NCI-H2107 treated with DMSO at 0.1 percent for 48 hours (cell line): ENCODE measurements around the gene PTP4A2.
"Not testable (repeated sequence)": the region's sequence is repeated elsewhere in the genome, so short reads cannot be mapped to it uniquely, and the experiment has no call there.

Experiments used
- DNase-seq: peaks from one replicate; lab custom pipeline; 2025; ENCODE audit not compliant: unreplicated experiment; lab: John Stamatoyannopoulos, UW

PTP4A2 gene

DNA sequence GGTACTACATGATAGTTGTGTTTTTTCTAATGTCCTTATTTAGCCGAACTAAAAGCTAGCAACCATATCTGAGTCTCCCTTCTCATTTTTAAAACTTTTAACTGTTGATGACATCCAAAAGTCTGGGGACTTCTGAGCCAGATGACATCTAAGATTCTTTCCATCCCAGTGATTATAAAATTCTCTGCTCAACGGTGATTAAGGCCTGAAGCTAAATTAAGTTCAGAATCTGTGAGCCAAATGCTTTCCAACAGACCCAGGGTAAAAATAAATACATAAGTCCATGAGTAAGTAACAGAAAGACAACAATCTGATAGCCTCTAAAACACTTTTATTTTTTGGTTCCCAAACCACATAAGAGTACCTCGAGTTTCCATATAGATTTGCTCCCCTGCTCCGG, 13.1 kb upstream of the PTP4A2 start:
- DNase-seq, result no peak

DNA sequence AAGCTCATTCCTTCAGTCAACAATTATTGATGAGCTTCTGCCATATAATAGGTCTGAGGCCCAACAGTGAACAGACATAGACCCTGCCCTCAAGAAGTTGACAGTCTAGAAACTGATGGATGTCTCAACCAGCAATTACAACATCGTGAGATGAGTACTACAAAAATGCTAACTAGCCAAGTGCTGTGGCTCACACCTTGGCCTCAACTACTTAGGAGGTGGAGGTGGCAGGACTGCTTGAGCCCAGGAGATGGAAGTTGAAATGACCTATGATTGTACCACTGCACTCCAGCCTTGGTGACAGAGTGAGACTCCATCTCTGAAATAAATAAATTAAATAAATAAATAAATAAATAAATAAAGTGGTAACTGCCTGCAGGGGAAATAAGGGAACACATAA, 11.7 kb upstream of the PTP4A2 start:
- DNase-seq, result no peak

DNA sequence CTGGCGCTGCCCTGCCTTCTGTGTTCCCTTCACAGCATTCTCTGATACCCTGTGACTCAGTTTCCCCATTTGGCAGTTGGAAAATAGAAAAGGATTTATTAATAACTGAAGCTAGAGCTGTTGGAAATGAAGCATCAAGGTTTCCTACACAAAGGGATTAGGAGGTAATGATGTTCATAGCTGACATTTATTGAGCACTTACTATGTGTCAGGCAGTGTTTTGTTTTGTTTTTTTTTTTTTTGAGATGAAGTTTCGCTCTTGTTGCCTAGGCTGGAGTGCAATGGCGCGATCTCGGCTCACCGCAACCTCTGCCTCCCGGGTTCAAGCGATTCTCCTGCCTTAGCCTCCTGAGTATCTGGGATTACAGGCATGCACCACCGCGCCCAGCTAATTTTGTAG, 7.5 kb upstream of the PTP4A2 start:
- DNase-seq, result not testable (repeated sequence)

DNA sequence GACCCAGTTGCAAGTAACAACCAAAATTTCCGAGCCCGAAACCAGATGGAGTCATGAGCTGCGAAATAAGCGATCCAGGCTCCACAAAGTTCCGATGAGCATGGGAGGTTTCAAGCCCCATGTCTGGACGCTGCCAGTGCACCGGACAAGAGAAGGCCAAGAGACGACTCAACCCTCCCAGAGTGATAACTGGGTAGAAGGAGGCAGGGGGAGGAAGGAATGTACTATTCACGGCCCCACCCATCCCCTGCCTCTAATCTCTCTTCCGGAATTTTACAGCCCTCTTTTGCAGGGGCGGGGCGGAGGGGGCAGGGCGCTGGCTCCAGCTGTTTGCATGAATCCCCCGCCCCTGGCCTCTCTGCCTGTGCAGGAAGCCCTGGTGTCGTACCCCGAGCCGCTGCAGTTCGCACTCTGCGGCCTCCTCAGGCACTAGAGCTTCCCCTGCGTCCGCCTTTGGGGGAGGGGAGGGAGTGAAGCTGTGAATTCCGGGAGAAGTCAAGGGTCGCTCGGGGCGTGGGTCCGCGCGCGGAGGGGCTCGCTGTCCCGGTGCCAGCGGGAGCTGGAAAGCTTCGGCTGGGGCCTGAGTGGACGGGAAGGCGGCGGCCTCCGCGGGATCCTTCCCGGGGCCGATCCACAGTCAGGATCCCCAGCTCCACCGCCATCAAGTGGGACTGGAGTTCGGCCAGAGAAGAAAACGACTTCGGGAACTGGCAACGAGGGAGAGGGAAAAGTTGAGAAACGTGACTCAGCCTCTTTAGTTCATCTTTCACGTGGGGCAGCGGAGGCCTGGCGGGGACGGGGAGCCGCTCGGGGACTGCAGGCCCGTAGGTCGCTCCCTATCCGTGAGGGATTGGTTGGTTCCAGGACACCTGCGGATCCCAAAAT, 6.3 kb upstream of the PTP4A2 start:
- no peak for DNase-seq

DNA sequence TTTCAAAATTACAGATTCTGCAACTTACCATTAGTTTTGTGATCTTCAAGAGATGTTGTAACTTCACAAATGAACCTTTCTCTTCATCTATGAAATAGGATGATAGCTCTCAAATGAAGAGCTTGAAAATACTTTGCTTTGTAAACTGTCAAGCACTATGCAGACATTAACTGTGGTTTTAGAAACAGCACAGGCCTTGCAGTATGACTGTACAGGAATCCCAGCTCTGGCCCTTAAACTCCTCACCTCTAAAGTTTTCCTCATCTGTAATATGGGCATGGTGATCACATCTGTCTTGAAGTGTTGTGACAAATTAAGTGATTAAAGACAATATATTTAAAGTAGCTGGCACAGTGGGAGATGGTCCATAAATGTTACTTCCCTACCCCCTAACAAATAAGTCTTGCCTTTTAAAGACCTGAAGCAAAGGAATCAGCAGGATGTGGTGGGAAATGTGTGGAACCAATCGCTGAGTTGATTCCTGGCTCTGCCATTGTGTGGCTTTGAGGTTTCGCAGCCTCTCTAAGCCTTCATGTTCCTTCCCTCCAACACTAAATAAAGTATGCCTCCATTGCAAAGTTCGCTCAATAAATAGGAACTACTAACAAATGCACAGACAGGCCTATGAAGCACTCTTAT, 5.5 kb upstream of the PTP4A2 start:
- no peak for DNase-seq

DNA sequence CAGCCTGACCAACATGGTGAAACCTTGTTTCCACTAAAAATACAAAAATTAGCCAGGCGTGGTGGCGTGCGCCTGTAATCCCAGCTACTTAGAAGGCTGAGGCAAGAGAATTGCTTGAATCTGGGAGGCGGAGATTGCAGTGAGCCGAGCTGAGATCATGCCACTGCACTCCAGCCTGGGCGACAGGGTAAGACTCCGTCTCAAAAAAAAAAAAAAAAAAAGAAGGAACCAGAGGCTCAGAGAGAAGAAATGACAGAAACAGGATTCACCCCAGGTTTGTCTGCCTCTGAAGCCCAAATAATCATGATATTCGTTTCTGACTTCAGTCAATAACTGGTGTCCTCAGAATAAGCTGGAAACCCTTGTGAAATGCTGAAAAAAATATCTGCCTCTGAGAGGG, 3.9 kb upstream of the PTP4A2 start:
- DNase-seq, result not testable (repeated sequence)

DNA sequence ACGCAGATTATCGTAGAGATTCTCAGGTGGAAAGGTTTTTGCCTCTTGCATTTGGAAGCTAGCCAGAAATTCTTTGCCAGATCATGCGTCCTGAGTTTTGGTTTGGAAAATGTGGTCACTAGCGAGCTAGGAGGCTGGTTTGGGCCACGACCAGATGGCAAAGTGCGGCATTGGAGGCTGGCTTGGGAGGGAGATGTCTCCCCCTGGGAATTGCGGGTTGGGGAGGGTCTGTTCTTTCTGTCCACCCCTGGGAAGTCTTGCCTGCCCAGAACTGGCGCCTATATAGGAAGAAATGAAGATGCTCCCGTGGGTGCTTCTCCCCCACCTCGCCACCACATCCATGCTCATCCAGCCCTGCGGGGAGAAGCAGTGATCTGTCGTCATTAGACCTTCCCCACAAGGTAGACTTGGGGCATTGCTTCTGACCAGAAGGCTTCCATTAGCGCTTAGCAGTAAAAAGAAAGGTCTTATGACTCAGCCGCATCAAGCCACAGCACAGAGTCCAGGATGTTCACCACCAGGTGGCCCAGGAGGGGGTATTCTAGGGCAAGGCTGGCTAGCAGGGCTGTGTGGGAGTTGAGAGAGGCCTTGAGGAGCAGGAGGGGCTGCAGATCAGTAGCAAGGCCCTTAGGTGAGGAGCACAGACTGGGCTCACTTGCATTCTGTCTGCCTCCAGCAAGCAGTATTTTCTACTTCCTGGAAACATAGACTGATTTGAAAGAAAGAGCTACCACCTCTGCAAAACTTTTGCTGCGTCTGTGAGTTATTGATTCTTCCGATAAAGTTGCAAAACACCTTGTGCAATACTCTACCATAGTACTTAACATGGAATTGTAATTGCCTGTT, 1.5 kb upstream of the PTP4A2 start:
- DNase-seq, result no peak

DNA sequence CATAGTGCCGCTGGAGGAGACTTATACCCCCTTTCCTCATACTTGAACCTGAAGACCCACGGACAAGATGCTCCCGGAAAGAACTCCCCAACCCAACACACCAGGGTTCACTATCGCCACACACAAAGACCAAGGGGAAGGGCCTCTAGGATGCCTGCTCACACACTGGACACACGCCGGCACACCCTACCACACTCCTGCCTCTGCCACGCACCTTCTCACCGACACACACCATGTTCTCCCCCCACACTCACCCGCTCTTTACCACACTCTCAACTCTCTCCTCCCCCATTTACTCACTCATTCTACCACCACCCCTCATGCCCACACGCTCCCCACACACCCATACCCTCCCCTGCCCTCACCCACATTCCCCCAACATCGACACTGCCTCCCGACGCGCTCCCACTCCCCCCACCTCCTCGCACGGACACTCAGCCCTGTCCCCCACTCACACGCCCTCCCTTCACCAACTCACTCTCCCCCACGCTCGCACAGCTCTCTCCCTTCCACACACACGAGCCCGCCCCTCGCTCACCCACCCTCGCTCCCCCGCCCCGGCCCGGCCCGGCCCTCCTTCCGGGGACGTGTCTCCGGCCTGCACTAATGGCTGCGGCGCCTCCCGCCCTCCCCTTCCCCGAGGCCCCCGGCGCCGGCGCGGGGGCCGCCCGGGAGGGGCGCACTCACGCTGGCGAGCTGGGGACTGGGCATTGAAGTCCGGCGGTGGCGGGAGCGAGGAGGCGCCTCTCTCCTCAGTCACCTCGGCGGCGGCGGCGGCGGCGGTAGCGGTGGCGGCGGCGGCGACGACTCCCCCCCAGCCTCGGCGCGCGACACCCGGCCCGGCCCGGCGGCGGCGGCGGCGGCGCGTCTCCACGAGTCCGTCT, 626 bp downstream of the PTP4A2 start:
- DNase-seq, result no peak

DNA sequence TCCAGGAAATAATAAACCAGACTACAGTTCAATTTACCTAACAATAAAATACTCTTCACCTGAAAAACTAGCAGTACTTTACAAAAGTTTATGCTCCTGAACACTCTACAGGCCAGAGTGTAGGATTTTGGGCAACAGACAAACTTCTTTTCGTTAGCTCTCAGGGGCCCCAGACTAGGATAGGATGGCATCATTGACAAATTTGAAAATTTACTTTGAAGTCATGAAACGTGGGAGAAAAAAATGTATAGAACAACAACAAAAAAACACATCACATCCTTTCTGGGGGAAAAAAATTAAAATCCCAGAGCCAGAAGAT, 1.2 kb downstream of the PTP4A2 start:
- no peak for DNase-seq

DNA sequence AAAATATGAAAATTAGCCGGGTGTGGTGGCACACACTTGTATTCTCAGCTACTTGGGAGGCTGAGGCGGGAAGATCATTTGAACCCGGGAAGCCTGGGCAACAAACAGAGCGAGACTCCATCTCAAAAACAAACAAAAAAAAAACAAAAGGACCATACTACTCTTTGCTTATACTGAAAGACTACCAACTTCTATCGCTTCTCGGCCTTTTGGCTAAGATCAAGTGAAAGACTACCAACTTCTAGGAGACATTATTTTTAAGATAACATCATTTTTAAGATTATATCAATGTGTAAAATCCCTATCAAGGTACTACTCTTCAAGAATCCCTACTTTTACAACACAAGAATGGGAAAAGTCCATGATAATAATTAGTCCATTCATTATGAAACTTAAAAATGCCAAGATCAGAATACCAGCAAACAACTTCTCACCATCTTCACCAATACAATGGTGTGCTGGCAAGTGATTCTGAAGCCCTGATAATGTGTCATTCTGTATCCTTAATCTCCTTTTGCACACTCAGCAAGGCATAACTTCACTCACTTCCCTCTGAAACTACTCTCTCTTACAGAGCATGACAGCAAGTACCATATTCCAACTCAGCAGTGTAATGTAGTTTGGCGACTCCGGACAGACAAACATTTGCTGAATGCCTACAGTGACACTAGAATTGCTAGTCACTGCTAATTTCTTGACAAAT, 1.7 kb downstream of the PTP4A2 start:
- DNase-seq, result no peak

DNA sequence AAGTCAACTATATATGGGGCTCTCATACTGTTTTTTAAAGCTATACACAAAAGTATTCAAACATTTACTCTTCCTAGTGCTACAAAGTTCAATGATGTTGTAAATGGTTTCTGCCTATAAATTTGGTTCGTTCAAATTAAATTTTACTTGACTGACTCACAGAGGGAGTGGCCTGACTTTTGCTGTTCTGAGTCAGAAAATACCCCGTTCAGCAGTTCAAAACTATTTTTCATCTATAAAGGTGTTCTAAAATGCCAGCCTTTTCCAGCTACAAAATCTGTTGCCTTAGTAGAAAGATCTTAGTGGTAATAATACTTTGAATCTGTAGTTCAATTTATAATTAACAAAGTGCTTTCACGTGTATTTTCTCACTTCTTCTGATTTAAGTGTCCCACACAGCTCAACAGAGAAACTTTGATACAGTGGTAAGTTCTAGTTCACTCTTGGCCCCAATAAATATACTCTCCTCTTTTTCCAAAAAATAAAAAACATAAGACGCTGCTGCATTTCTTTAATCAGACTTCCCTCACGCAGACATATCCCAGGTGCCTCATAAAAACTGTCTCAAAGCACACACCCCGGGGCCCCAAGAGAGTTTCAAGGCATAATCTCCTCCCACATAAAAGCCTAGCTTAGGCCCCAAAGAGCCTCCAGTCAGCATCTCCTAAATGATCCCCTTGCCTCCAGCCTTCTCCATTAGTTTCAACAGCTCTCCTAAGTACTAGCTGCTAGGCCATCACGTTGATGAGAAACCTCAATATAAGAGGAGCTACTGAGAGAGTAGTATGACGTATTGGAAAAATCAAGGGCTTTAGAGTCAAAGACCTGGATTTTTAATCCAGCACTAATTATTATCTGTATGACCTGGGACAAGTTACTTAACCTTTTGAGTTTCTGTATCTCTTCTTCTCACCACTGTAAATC, 3.2 kb downstream of the PTP4A2 start:
- DNase-seq, result no peak

DNA sequence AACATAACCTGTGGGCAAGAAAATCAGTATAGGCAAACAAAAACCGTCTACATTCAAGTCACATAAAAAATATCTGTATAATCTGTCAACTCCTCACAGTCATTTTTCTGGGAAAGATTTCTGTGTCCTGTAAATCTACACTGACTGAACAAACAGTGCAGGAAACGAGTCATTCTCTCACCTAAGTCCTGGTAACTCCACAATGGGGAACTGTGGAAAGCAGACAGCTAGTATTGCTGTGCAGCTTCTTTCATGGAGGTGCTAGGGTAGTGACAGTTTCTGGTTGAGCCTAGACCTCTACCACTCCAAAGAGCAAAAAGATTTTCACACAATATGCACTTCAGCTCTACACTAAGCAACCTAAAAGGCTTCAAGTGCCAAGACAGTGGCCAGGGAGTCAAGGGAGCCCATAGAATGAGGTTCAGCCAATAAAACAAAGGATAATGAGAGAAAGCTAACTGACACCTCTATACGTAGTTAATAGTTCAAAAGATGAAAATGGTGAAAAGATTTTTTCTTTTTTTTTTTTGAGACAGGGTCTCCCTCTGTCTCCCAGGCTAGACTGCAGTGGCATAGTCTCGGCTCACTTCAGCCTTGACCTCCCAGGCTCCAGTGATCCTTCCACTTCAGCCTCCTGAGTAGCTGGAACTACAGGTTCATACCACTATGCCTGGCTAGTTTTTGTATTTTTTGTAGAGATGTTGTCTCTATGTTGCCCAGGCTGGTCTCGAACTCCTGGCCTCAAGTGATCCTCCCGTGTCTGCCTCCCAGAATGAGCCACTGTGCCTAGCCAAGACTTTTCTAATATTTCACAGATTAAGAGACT, 5.5 kb downstream of the PTP4A2 start:
- DNase-seq, result no peak

DNA sequence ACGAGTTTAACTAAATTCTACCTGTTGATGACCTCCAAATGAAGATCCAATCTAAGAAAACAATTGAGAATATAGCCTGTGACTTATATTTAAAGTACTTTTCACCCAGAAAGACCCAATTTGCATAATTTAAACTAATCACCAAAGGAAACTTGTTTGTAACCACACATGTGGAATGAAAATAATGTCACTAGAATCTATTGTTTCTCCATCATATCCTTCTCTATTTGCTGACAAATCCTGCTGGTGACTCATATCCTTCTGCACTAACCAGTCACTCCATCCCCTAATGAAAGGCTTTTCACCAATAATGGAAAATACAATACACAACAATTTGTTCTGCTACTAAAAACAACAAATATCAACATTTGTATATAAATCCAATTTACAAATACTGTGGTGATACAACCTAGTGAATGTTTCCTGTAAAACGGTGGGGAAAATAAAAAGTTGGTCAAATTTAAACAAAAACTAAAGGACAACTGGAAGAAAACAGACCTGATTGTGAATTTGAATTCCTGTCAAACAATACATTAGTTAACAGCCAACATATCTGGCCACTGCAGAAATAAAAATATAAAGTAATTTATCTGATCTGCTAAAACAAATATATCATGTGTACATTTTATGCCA, 6.5 kb downstream of the PTP4A2 start:
- no peak for DNase-seq

DNA sequence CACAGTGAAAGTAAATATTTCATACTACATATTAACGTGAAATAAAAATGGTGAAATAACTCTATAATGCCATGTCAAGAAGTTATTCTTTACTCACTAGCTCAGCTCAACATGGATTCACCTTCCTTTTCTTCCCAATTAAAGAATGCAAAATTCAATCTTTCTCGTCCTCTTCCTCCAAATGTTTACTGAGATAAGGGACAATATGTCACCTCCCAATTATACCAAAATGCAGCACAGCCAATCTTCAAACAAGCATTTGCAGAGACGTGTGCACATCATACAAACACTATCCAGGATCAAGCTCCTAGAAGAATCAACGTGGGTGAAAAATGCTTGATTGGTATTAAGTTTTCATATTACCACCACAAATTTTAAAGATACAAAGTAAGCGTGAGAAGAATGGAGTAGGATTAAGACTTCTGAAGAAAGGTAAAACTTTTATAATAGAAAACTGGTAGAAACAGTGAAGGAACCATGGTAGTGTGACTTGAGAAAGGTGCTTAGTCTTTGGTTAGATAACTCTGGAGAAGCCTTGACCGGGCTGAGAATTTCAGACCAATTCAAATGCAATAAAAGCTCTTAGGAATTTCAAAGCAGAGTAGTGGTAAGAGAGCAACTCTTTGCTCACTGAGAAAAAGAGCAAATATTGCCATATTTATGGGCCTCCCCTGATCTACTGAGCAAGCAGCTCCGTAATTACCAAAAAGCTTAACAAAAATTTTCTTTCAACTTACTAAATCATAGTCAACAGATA, 7.2 kb downstream of the PTP4A2 start:
- no peak for DNase-seq

DNA sequence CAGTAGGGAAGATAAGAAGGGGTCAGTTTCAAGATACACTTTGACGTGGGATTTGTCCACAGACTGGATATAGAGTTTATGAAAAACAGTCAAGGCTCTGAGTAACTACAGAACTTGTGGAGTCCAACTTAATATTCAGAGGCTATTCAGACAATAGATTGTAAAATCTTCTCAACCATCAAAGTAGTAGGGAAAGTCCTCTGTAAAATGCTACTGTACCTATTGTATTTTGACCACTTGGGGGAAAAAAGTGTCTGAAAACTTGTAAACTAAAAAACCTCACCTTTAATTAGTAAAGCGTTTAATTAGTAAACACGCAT, 10.5 kb downstream of the PTP4A2 start:
- DNase-seq, result no peak

DNA sequence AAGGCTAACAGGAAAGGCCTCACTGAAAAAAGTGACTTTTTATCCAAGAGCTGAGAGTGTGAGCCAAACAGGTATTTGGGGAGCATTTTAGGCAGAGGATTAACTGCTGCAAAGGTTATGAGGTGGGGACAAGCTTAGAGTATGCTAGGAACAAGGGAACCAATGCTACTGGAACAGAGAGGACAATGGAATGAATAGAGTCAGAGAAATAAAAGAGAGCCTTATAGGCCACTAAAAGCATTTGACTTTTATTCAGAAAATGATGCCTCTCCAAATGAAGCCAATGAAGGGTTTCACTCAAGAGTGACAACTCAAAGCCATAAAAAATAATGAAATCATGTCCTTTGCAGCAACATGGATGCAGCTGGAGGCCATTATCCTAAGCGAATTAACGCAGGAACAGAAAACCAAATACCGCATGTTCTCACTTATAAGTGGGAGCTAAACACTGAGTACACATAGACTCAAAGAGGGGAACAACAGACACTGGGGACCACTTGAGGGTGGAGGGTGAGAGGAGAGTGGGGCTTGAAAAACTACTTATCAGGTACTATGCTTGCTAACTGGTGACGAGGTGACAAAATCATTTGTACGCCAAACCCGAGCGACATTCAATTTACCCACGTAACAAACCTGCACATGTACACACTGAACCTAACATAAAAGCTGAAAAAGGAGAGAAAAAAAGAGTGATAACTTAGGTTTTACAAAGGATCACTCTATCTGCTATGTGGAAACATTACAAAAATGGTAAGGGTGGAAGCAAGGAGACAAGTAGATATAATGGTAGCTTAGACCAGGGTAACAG, 11.1 kb downstream of the PTP4A2 start:
- peak; percentile 98 for DNase-seq

DNA sequence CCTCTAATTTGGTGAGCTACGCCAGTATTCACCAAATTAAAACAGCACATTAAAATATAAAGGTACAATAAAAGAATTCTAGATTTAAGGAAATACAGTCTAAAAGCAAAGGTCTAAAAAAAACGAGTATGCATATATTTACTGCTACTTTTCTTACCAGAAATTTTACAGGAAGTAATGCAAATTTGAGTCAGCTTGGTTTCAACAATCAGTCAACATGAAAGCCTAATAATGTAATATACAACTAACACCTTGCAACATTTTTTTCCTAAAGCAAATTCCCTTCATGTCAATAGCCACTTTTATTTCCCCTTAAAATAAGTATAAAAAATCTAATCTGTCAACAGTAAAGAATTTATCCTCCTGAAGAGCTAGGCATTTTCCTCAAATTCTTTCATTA, 11.9 kb downstream of the PTP4A2 start:
- no peak for DNase-seq
